ENCODE measurements around the gene ILF3.
A peak's percentile ranks its signal among the peaks of the same experiment; 100 is the strongest.

ILF3 gene

GRCh38 chr19:10624585-10624984 lies 29.6 kb upstream of the ILF3 start:
- TF ChIP-seq MAX (IDR thresholded peaks at IDR 0.05) (no peak), TAF1 (IDR thresholded peaks at IDR 0.05; ENCODE audit: low read depth) (no peak), RAD21 (IDR thresholded peaks at IDR 0.05; ENCODE audit: low read depth) (no peak), YY1 (IDR thresholded peaks at IDR 0.05; ENCODE audit: low read depth) (no peak), ZBTB7A (IDR thresholded peaks at IDR 0.05; ENCODE audit: low read depth) (no peak), CREB1 (IDR thresholded peaks at IDR 0.05; ENCODE audit: low read depth) (no peak), REST (IDR thresholded peaks at IDR 0.05; ENCODE audit: low read depth) (no peak), TCF12 (IDR thresholded peaks at IDR 0.05; ENCODE audit: low read depth) (no peak), CEBPB (IDR thresholded peaks at IDR 0.05) (no peak), EP300 (IDR thresholded peaks at IDR 0.05; ENCODE audit: borderline replicate concordance) (no peak), FOXM1 (IDR thresholded peaks at IDR 0.05; ENCODE audit: borderline replicate concordance, low read depth) (no peak), TEAD4 (IDR thresholded peaks at IDR 0.05) (no peak), NFIC (IDR thresholded peaks at IDR 0.05) (no peak)

- TF ChIP-seq EGR1 (IDR thresholded peaks at IDR 0.05) (peak; percentile 46; the same call in 1 of the 2 replicates), MAX (IDR thresholded peaks at IDR 0.05) (peak; percentile 79), ZBTB7A (IDR thresholded peaks at IDR 0.05; ENCODE audit: low read depth) (peak; percentile 100), NFIC (IDR thresholded peaks at IDR 0.05) (peak; percentile 98), EP300 (IDR thresholded peaks at IDR 0.05; ENCODE audit: borderline replicate concordance) (peak; percentile 86), CEBPB (IDR thresholded peaks at IDR 0.05) (peak; percentile 31; the same call in 1 of the 2 replicates), REST (IDR thresholded peaks at IDR 0.05; ENCODE audit: low read depth) (no peak), RAD21 (IDR thresholded peaks at IDR 0.05; ENCODE audit: low read depth) (no peak; the same call in 1 of the 2 replicates), TAF1 (IDR thresholded peaks at IDR 0.05; ENCODE audit: low read depth) (peak; percentile 73), TCF12 (IDR thresholded peaks at IDR 0.05; ENCODE audit: low read depth) (peak; percentile 96), FOXM1 (IDR thresholded peaks at IDR 0.05; ENCODE audit: borderline replicate concordance, low read depth) (peak; percentile 67; the same call in 1 of the 2 replicates), YY1 (IDR thresholded peaks at IDR 0.05; ENCODE audit: low read depth) (peak; percentile 64), CREB1 (IDR thresholded peaks at IDR 0.05; ENCODE audit: low read depth) (no peak), TEAD4 (IDR thresholded peaks at IDR 0.05) (0 out of 2 replicates have a peak, but pooled peaks have one; percentile 54), USF1 (IDR thresholded peaks at IDR 0.05) (peak; percentile 39; the same call in 1 of the 2 replicates)
Observed at GRCh38 chr19:10625003-10625761, 29.0 kb upstream of the ILF3 start, which contains the start of gene SLC44A2. SLC44A2 (plus strand) TSS chr19:10625553; CDS start chr19:10625634, 81 bp downstream.

- TF ChIP-seq USF1 (IDR thresholded peaks at IDR 0.05): no peak
- no peak for TF ChIP-seq EGR1 (IDR thresholded peaks at IDR 0.05)
- TF ChIP-seq RAD21 (IDR thresholded peaks at IDR 0.05; ENCODE audit: low read depth): no peak
- no peak for TF ChIP-seq FOXM1 (IDR thresholded peaks at IDR 0.05; ENCODE audit: borderline replicate concordance, low read depth)
- no peak for TF ChIP-seq NFIC (IDR thresholded peaks at IDR 0.05)
- TF ChIP-seq EP300 (IDR thresholded peaks at IDR 0.05; ENCODE audit: borderline replicate concordance): no peak
- TF ChIP-seq TCF12 (IDR thresholded peaks at IDR 0.05; ENCODE audit: low read depth): no peak
- no peak for TF ChIP-seq TAF1 (IDR thresholded peaks at IDR 0.05; ENCODE audit: low read depth)
- TF ChIP-seq CREB1 (IDR thresholded peaks at IDR 0.05; ENCODE audit: low read depth): no peak
- TF ChIP-seq YY1 (IDR thresholded peaks at IDR 0.05; ENCODE audit: low read depth): no peak
- no peak for TF ChIP-seq REST (IDR thresholded peaks at IDR 0.05; ENCODE audit: low read depth)
- TF ChIP-seq ZBTB7A (IDR thresholded peaks at IDR 0.05; ENCODE audit: low read depth): no peak
- no peak for TF ChIP-seq CEBPB (IDR thresholded peaks at IDR 0.05)
- no peak for TF ChIP-seq MAX (IDR thresholded peaks at IDR 0.05)
- TF ChIP-seq TEAD4 (IDR thresholded peaks at IDR 0.05): no peak
Observed at GRCh38 chr19:10625762-10626138, 28.4 kb upstream of the ILF3 start.

Measured in Ishikawa (cell line).